GM12892 (cell line): ENCODE data around the gene ATP6AP2. TPM values are rescaled to one million over a fixed set of nuclear protein-coding genes. Genes with fewer than 3 reads are reported as not detected.
A peak's percentile ranks its signal among the peaks of the same experiment; 100 is the strongest.

Experiments used
- DNase-seq: peaks from one replicate; pipeline ENCODE4 v3.0.0; 2011; ENCODE audit not compliant: insufficient read length
- FAIRE-seq: peaks from 2 replicates; lab custom pipeline; 2011; peaks lifted over from hg19 to GRCh38; lab: Jason Lieb, UNC
- POLR2A ChIP-seq: IDR thresholded peaks from 2 replicates; pipeline ENCODE4 v1.6.1; 2011; ENCODE audit warnings: low read depth, low read length, control low read depth
- POLR2AphosphoS5 ChIP-seq: IDR thresholded peaks from 2 replicates; pipeline ENCODE4 v1.6.1; 2011; ENCODE audit warnings: low read depth, low read length, control low read depth
- TAF1 ChIP-seq: IDR thresholded peaks from 2 replicates; pipeline ENCODE4 v1.6.1; 2011; ENCODE audit warnings: low read depth, mild to moderate bottlenecking, control low read depth, low read length, borderline replicate concordance
- polyA plus RNA-seq: library from polyadenylated mRNA; unstranded; fragments of >200 nt; gene quantifications from one replicate; pipeline ENCODE4 v1.2.1, GENCODE V29; 2012; ENCODE audit warnings: missing spikeins, inconsistent platforms; ENCODE audit not compliant: missing spikeins

ATP6AP2 gene, protein sequence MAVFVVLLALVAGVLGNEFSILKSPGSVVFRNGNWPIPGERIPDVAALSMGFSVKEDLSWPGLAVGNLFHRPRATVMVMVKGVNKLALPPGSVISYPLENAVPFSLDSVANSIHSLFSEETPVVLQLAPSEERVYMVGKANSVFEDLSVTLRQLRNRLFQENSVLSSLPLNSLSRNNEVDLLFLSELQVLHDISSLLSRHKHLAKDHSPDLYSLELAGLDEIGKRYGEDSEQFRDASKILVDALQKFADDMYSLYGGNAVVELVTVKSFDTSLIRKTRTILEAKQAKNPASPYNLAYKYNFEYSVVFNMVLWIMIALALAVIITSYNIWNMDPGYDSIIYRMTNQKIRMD
- 84.2 TPM for polyA plus RNA-seq

DNA sequence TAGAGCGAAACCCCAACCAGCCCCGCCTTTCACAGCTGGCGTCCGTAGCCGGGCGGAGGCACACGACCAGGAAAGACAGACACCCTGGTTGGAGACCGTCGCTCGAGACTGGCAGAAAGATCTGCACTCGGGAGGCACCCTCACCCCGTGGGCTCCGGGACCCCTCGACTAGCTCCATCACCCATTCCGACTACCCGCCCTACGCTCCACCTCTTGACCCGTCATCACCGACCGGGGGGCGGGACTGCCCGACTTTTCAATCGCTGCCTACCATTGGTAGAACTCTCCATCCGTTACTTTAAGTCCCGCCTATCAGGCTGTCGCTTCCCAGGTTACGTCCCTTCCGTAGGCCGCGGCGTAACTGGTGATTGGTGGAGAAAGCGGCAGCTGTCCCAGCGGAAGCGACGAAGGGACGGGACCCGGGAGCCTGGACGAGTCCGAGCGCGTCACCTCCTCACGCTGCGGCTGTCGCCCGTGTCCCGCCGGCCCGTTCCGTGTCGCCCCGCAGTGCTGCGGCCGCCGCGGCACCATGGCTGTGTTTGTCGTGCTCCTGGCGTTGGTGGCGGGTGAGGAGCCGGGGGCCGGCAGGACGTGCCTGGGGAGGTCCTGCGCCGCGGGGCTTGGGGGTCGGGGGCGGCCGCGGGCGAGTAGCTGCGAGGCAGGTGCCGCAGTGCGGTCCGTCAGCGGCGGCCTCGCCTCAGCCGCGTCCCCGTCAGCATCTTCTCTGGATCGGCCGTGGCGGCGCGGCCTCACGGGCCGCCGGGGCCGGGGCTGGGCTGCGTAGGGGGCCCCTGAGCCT lies at the start of gene ATP6AP2:
Gene ATP6AP2 (plus strand): TSS at position 434 of the 799 bp plus-strand sequence. CDS start 96 bp downstream, at position 530.
- TF ChIP-seq POLR2AphosphoS5 (peak; percentile 49; the same call in 1 of the 2 replicates), POLR2A (peak; percentile 76), TAF1 (0 out of 2 replicates have a peak, but pooled peaks have one; percentile 4)
- FAIRE-seq = peak; percentile 90
- DNase-seq = peak; percentile 70

DNA sequence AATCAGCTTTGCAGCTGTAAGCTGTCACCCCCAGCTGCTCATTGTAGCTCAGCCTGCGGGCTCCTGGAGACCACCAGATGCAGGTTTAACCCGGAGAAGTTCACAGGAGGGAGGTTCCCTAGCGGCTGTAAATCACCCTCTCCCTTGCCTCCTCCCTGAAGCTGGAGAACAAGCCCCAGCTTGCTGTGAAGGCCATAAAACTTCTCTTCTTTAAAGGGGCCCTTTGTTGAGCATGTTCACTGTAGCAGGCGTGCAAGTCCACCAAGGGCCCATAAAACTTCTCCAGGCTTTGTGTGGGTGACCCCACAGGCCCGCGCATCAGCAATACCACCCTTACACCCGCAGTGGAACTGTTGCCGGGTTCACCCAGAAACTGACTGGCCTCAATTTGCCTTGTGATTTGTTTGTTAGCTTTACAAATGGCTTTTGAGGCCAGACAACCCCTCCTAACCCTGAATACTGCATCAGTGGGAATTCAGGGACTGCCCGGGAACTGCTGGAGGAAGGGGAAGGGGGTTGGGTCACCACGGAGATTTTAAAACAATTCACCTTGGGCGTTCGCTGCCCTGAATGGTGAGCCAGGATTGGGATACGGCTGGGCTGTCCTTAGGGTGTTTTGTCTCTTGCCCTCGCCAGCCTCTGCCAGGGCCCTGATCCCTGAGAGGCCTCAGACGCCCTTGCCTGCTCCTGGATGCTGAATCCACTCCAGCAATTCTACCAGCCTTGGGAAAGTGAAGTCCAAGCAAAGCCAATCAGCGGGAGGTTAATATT lies 49.5 kb upstream of the ATP6AP2 start:
- FAIRE-seq (no peak), DNase-seq (no peak)
- TF ChIP-seq POLR2AphosphoS5 (no peak), TAF1 (no peak), POLR2A (no peak)

DNA sequence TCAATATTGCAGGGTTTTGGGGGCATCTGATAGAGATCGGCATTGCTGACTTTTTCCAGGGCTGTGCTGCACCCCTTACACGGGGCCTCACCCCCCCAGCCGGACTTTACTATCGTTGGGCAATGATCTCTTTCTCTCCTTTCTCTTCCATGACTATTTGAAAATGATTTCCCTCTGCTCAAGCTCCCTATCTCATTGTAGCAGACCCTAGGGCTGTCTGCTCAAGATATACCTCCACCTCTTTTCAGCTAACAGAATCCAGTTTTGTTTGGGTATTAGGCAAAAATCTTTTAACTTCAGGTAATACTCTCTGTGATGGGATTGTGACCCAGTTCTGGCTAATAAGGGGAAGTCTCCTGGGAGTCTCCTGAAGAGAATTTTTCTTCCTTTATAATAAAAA lies 43.5 kb upstream of the ATP6AP2 start:
- DNase-seq = no peak
- FAIRE-seq = no peak
- TF ChIP-seq TAF1 (no peak), POLR2A (no peak), POLR2AphosphoS5 (no peak)

DNA sequence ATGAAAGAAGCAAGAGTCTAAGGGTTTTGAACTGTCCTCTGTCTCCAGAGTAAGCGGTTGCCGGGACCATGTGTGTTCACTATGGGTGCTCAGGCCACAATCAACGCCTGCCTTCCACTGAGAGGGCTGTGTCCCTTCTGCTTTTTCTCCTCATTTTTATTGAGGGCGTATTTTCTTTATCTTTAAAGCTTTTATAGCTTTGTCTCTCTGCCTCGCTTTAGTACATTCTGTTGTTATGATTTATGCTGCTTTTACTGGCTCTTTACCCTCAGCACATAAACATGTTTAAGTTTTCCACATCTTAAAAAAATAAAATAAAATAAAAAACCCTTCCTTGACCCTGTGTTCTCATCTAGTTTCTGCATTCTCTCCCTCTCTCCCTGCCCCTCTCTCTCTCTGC lies 42.4 kb upstream of the ATP6AP2 start:
- FAIRE-seq = no peak
- DNase-seq = no peak
- TF ChIP-seq TAF1 = no peak
- TF ChIP-seq POLR2AphosphoS5 = no peak
- no peak for TF ChIP-seq POLR2A

DNA sequence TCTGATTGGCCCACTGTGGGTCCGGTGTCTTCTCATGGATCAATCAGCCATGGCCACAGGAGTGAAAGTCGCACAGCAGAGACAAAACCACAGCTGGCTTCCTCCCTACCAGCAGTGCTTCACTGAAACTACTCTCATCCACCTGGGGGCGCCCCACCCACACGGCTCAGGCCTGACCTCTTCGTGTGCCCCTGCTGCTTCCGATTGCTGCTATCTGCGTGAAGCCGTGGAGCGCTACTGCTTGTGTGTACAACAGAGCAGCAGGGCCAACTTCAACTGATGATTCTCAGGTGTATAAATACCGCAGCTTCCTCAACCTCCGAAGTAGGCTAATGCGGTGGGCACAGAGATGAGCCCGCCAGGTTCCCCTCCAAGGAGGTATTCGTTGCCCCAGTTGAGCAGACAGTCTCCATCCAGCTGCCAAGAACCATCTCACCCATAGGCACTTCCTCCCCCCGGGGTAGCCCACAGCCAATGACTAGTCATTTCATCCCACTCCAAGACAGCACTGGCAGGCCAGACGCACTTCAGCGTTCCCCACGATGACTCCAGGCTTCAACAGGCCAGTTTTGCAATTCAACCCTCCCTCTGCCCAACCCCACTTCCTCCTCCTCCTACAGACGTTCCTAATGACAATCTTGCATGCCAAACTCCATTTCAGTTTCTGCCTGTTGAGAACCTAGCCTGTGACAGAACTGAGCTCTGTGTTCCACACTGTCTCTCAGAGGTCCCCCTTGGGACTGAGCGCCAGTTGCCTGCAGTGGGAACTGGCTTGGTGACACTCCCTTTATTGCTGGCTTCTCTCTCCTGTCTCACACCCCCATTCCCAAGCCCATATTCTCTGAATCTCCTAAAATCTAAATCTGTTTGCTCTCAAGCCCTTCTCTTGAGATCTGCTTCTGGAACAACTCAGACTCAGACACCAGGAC lies 41.3 kb upstream of the ATP6AP2 start:
- TF ChIP-seq POLR2A = no peak
- TF ChIP-seq POLR2AphosphoS5 = no peak
- TF ChIP-seq TAF1 = no peak
- FAIRE-seq (peak; percentile 84), DNase-seq (no peak)

DNA sequence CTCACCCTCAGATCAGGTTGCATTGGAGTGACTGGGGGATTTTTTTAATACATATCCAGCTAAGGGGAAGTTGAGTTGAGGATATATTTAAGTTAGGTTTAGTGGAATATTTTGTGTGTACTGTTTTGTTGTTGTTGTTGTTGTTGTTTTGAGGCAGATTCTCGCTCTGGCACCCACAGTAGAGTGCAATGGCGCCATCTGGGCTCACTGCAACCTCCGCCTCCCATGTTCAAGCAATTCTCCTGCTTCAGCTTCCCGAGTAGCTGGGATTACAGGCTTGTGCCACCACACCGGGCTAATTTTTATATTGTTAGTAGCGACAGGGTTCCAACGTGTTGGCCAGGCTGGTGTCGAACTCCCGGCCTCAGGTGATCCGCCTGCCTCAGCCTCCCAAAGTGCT lies 38.6 kb upstream of the ATP6AP2 start:
- DNase-seq = no peak
- FAIRE-seq = no peak
- TF ChIP-seq TAF1 = no peak
- no peak for TF ChIP-seq POLR2AphosphoS5
- TF ChIP-seq POLR2A = no peak

DNA sequence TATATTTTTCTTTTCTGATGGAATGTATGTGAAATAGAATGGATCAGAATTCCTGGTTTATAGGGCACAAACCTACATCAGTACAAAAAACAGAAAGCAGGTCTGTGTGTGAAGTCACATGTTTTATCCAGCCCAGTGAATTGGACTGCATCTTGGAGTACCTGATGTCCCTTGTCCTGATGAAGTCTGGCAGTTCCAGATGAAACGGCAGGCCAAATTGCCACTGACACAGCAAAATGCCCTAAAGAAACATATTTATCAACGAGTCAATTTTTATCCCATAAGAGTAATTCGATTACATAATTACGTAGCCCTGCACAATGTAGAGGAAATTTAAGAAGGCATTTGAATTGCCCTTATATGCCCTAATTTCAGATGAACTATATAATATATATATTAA lies 37.8 kb upstream of the ATP6AP2 start:
- FAIRE-seq (no peak), DNase-seq (no peak)
- TF ChIP-seq TAF1 = no peak
- no peak for TF ChIP-seq POLR2A
- TF ChIP-seq POLR2AphosphoS5 = no peak

DNA sequence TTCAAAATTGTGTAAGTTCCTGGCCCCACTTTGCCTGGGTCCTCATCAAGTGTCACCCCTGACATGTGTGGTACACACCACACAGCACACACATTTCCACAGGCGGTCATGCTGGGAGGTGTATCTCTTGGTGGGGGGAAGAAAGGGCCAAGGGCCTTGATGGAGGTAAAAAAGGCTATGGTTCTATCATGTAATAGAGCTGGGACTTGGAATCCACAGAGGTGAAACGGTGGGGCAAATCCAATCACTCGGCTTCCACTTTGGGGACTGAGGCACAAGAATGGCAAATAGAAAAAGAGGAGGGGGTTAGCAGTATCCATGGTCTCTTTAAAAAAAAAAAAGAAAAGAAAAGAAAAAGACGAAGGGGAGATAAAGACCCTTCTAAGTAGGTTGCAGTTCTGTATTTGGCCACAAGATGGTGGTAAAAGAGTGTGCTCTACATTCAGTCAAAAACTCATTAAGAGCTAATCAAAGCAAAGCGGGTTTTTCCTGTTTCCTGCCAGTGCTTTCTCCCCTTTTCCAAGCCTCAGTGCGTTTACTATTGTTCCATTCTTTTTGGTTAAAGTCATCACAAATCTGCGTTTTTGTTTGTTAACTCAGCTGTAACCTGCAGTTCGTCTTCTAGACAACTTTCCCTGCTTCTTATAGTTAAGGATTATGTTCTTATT lies 37.0 kb upstream of the ATP6AP2 start:
- FAIRE-seq = peak; percentile 48

DNA sequence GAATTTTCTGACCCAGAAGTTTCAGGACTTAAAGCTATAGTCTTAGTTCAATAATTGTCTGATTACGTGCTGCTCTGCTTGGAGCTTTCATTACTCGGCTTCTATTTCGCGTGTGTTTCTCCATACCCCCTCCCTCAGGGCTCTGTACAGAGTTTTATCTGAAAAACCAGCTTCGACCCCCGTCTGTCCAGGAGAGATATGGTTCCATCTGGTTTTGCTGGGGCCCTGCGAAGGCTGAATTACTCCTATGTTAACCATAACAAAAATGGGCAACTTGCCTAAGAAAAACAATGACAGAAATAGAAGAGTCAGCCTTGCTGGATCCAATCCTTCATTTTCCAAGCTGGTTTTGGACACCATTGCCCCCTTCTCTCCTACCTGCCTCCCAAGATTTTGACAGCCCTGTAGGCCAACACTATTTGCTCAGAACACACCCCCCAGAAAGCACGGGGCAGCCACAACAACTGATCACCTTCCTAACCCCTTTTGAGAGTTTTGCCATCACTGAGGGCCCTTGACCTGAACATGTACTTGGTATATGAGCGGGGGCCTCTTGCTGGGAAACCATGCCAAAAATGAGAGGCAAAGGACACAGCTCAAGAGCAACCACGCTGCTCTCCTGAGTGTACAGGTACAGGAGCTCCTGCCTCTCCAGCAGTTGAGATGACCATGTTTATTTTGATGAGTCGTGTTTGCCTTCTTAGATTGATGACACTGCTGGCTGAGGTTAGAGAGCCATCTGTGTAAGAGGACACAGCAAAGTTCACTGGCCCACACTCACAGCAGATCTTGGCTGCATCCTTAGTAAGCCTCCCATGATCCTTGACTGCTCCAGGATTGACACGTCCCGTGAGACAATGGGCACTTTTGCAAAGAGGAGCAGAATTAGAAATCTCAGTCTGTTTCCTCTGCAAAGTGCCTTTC lies 36.2 kb upstream of the ATP6AP2 start:
- FAIRE-seq (peak; percentile 53), DNase-seq (no peak)
- TF ChIP-seq POLR2AphosphoS5 (no peak), TAF1 (no peak), POLR2A (no peak)

More for the DNA sequence above, 37.0 kb upstream of the ATP6AP2 start:
- TF ChIP-seq POLR2AphosphoS5 (no peak), POLR2A (no peak), TAF1 (no peak)
- DNase-seq = no peak
